Measurements from ENCODE around the gene TPD52L3. TPM values are rescaled to one million over a fixed set of nuclear protein-coding genes. Genes with fewer than 3 reads are reported as not detected.

TPD52L3 gene
- total RNA-seq, 2 donors from 2014 or later, result not detected

DNA sequence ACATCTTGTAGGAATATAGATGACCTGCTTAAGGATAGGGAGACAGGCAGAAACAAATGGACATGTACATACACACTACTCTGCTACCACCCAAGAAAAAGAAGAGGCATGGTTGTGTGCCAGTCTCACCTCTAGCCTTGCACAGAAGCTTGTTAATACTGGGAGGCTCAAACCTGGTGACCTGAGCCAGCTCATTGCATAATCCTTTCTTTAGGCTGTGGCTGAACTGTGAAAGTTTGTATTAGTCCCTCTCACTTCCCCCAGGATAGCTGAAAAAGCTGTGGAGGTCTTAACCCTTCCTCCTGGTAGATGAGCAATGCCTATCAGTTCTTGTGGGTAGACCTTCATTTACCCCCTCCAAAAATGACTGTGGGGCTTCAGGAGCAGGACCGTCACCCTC is 28.7 kb downstream of the TPD52L3 start:
- no peak overlapping the region for H3K27ac Mint-ChIP-seq
- peaks cover 2% of the 10 kb centered on the region for H3K4me1 Mint-ChIP-seq
- H3K9me3 ChIP-seq (ENCODE audit: control insufficient read depth, low read length, poor library complexity, severe bottlenecking), result no peaks in the 10 kb centered on the region
- ATAC-seq, result no peak
- H3K27me3 Mint-ChIP-seq, result peaks cover 15% of the 10 kb centered on the region
- no peak overlapping the region for H3K4me3 Mint-ChIP-seq
- no peaks in the 10 kb centered on the region for H3K36me3 Mint-ChIP-seq (ENCODE audit: low read depth)
- DNase-seq, result no peak

DNA sequence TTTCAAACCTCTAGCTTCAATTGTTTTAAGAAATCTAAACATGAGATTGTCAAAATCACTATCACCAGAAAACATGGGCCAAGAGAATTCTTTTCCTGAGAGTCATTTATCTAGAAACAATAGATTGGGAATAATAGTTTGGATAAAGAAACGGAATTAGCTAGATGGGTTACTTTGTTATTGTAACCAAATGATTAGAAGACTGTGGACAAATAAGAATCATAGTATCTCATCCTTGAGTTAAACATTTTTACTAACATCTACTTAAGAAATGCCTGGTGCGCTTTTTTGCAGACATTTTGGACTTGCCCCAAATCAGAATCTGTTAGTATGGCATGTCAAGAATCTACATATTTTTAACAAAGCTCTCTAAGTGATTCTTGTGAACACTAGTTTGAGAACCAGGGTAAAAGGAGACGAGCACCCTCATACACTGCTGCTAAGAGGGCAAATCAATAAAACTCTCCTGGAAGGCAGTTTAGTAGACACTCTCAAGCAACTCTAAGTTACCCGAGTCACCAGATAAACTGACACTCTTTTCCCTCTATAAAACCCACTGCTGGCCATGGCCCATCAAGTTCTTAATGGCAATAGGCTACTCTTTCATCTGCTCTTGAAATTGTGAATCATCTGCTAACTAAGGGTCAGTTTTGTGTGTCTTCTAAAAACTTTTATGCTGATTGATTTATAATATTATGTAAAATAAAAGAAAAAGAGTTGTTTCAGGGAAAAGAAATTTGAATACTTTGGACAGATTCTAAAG is 39.1 kb downstream of the TPD52L3 start:
- ATAC-seq, result no peak
- peaks cover 4% of the 10 kb centered on the region for H3K9me3 ChIP-seq (ENCODE audit: control insufficient read depth, low read length, poor library complexity, severe bottlenecking)
- H3K27me3 Mint-ChIP-seq, result peaks cover 13% of the 10 kb centered on the region
- DNase-seq, result no peak
- H3K27ac Mint-ChIP-seq, result no peak overlapping the region
- peaks cover 2% of the 10 kb centered on the region for H3K36me3 Mint-ChIP-seq (ENCODE audit: low read depth)
- no peak overlapping the region for H3K4me3 Mint-ChIP-seq
- H3K4me1 Mint-ChIP-seq, result no peaks in the 10 kb centered on the region

DNA sequence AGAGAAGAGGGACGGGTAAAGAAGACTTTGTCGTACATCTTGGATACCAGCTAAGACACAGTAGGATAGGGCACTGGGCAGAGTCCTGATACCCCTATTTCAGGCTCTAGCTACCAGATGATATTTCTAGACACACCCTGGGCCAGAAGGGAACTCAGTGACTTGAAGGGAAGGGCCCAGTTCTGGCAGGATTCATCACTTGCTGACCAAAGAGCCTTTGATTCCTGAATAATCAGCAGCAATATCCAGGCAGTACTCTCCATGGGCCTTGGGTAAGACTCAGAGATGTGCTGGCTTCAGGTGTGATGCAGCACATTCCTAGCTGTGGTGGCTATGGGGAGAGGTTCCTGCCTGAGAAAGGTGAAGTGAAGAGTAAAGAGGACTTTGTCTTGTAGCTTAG is 40.7 kb downstream of the TPD52L3 start:
- Mint-ChIP-seq H3K27me3 (peaks cover 5% of the 10 kb centered on the region), H3K4me3 (no peak overlapping the region), H3K27ac (no peak overlapping the region), H3K36me3 (ENCODE audit: low read depth) (peaks cover 2% of the 10 kb centered on the region), H3K4me1 (no peaks in the 10 kb centered on the region)
- DNase-seq, result no peak
- peaks cover 4% of the 10 kb centered on the region for H3K9me3 ChIP-seq (ENCODE audit: control insufficient read depth, low read length, poor library complexity, severe bottlenecking)
- no peak for ATAC-seq

Other genes with a start within 250 kb of the TPD52L3 start
- not detected for gene IL33, start 112.6 kb upstream of the TPD52L3 start, total RNA-seq
- 100 to 1,000 TPM; 120 to 136 TPM for gene UHRF2, start 84.8 kb downstream of the TPD52L3 start, total RNA-seq